ENCODE results near the gene PPP2R1B. TPM values are rescaled to one million over a fixed set of nuclear protein-coding genes. Genes with fewer than 3 reads are reported as not detected.

Gene PPP2R1B
- total and polyA plus RNA-seq, 2 of the 8 experiments (the other 6 are each of a cell fraction or from before 2014, with no cell fraction given) = 25.8 to 87.0 TPM

GRCh38 chr11:111688013-111688412 is 78.2 kb downstream of the PPP2R1B start:
- no peak overlapping the region for H2BK20ac ChIP-seq (ENCODE audit: low read length)
- ChIA-PET CTCF (ENCODE audit: partially characterized antibody) (no interaction called here), POLR2A (ENCODE audit: partially characterized antibody) (interaction anchor here (1.1 kb wide), 1 partner anchor 17 kb away, joined by 3 read pairs; no protein-coding TSS in a partner anchor)
- H2AK5ac ChIP-seq (ENCODE audit: low read depth, low read length) = no peak overlapping the region
- H2AFZ ChIP-seq (ENCODE audit: low read length) = no peak overlapping the region
- no peak overlapping the region for H2BK12ac ChIP-seq (ENCODE audit: low read depth, low read length)
- H3K4me1 ChIP-seq (replicated peaks in 1 of 4; ENCODE audit: control insufficient read depth in 3 of 4, insufficient read depth in 4 of 4, low read length in 3 of 4) = no peaks in the 10 kb centered on the region
- H3K4ac ChIP-seq (replicated peaks; ENCODE audit: insufficient read length, low read depth, low read length) = no peak overlapping the region
- H3K79me1 ChIP-seq (ENCODE audit: low read depth, low read length) = no peaks in the 10 kb centered on the region
- no peak overlapping the region for H2BK5ac ChIP-seq (ENCODE audit: low read depth, low read length)
- no peak overlapping the region for H3K27ac ChIP-seq (ENCODE audit: low read depth, low read length)
- no peak overlapping the region for H3K4me2 ChIP-seq (ENCODE audit: insufficient read depth in 1 of 2, low read depth in 2 of 2, low read length in 2 of 2)
- H4K8ac ChIP-seq (ENCODE audit: extremely low read depth, insufficient read depth, low read length) = no peak overlapping the region
- 93% methylated on average over 7 of the region's 7 CpGs; no CpG with 5 or more reads in 1 of the 2 experiments for WGBS, 2 experiments (ENCODE audit: extremely low coverage in 1 of 2, insufficient coverage in 1 of 2, insufficient read length in 1 of 2, insufficient replicate concordance in 2 of 2, low coverage in 1 of 2, low lambda C conversion rate in 2 of 2, missing lambda C conversion rate in 1 of 2)
- no peak overlapping the region for H3K23ac ChIP-seq (ENCODE audit: insufficient read length)
- H3K36me3 ChIP-seq (ENCODE audit: control insufficient read depth in 2 of 4, insufficient read depth in 4 of 4, low read length in 3 of 4) = no peaks in the 10 kb centered on the region
- FAIRE-seq = no peak
- DNase-seq (ENCODE audit: low read depth in 1 of 2, low spot score in 2 of 2) = no peak
- H3K23me2 ChIP-seq (ENCODE audit: low read depth, low read length) = no peaks in the 10 kb centered on the region; the same call in 1 of the 2 replicates
- H3K4me3 ChIP-seq (ENCODE audit: extremely low read depth in 1 of 4, insufficient read depth in 2 of 4, low read depth in 3 of 4, low read length in 4 of 4) = no peak overlapping the region
- H3K9me3 ChIP-seq (ENCODE audit: insufficient read depth in 2 of 2, low read depth in 1 of 2, low read length in 1 of 2) = no peaks in the 10 kb centered on the region
- no peaks in the 10 kb centered on the region for H3K27me3 ChIP-seq (replicated peaks in 1 of 4; ENCODE audit: control insufficient read depth in 3 of 4, extremely low read depth in 1 of 4, insufficient read depth in 3 of 4, low read length in 3 of 4)
- H3K79me2 ChIP-seq (ENCODE audit: control insufficient read depth in 1 of 2, insufficient read depth in 2 of 2, low read length in 2 of 2) = no peaks in the 10 kb centered on the region
- H4K20me1 ChIP-seq (replicated peaks in 1 of 2; ENCODE audit: control insufficient read depth in 1 of 2, insufficient read depth in 2 of 2, low read length in 2 of 2) = peaks cover 0 to 1% of the 10 kb centered on the region in 2 experiments
- H3K18ac ChIP-seq (ENCODE audit: extremely low read depth, low read length) = no peak overlapping the region
- H2BK15ac ChIP-seq (ENCODE audit: low read length) = no peak overlapping the region
- no peak overlapping the region for H3K56ac ChIP-seq (replicated peaks; ENCODE audit: insufficient read length, low read depth, low read length)
- H3K14ac ChIP-seq (ENCODE audit: insufficient read length) = no peak overlapping the region
- H4K91ac ChIP-seq (replicated peaks; ENCODE audit: insufficient read length, low read length) = no peak overlapping the region
- no peak overlapping the region for H4K5ac ChIP-seq (ENCODE audit: insufficient read length, low read depth, low read length)
- no peak overlapping the region for H3K9ac ChIP-seq (replicated peaks in 1 of 4; ENCODE audit: extremely low read depth in 1 of 4, low read depth in 3 of 4, low read length in 3 of 4)
- H2BK120ac ChIP-seq (replicated peaks; ENCODE audit: low read depth, low read length) = no peak overlapping the region
- TF ChIP-seq TCF12 (IDR thresholded peaks at IDR 0.05; ENCODE audit: low read depth, low read length) (no peak), POU5F1 (IDR thresholded peaks at IDR 0.05; ENCODE audit: low read depth, low read length) (no peak), YY1 (IDR thresholded peaks at IDR 0.05; ENCODE audit: low read depth, low read length) (no peak), ATF2 (IDR thresholded peaks at IDR 0.05; ENCODE audit: low read length) (no peak), CTCF (IDR thresholded peaks at IDR 0.05; ENCODE audit: control extremely low read depth in 1 of 3, insufficient read depth in 1 of 3, low read depth in 1 of 3, low read length in 3 of 3) (no peak), SIX5 (IDR thresholded peaks at IDR 0.05; ENCODE audit: low read depth, low read length) (no peak), POLR2AphosphoS5 (IDR thresholded peaks at IDR 0.05; ENCODE audit: low read depth, low read length) (no peak), RAD21 (IDR thresholded peaks at IDR 0.05 in 1 of 2, conservative IDR thresholded peaks at IDR 0.05 in 1 of 2; ENCODE audit: low read depth in 2 of 2, low read length in 2 of 2) (no peak), JUND (IDR thresholded peaks at IDR 0.05; ENCODE audit: low read length) (no peak), ZNF274 (IDR thresholded peaks at IDR 0.05; ENCODE audit: borderline replicate concordance, extremely low read depth, low read length) (no peak)

Data from H1 (cell line).